ENCODE measurements around the gene SLC22A12. TPM values are rescaled to one million over a fixed set of nuclear protein-coding genes. Genes with fewer than 3 reads are reported as not detected.

Gene SLC22A12
- polyA plus RNA-seq, 1 donor from 2014 or later = not detected

DNA sequence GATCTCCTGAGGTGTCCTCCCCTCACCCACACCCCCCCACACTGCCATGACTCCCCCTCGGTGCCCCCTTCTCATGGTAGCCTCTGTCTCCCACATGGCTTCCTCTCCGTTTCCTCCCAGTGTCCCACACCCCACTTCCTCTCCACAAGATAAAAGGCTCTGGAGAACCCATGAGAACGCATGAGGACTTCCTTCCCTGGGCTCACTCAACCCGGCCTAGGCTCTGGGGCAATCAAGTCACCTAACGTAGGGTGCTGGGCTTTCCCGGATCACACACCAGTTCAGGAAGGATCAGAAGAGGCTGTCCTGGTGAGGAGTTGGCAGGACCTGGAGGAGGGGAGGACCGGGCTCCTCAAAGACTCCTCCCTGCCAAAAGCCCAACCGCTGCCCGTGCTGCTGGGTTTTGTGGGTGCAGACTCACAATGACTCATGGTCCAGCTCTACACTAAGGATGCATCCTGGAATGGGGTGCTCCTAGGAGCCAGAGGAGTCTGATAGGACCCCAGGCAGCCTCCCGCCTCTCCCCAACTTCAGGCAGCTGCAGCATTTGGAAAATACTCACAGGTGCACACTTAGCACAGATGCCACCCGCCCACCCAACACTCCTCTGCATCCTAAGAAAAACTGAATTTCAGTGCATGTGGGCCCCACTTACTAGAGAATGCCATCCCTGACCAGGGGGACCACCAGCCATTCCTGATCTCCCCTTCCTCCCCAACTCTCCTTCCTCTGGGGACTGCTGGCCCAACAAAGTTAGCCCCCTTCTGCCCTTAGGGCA is 21.0 kb downstream of the SLC22A12 start:
- Histone ChIP-seq H4K20me1 (ENCODE audit: insufficient read depth) (no peaks in the 10 kb centered on the region), H2AFZ (ENCODE audit: low read depth, low read length) (no peak overlapping the region), H3K27me3 (ENCODE audit: insufficient read depth, low read depth, low read length) (no peaks in the 10 kb centered on the region), H3K4me3 (ENCODE audit: low read length) (no peak overlapping the region), H3K9me2 (ENCODE audit: insufficient read depth, low read length) (no peaks in the 10 kb centered on the region), H3K9me3 (ENCODE audit: low read length) (no peaks in the 10 kb centered on the region), H3K27ac (ENCODE audit: low read length) (no peak overlapping the region), H3K79me2 (replicated peaks; ENCODE audit: insufficient read depth, low read length) (no peaks in the 10 kb centered on the region), H3K9ac (ENCODE audit: low read length) (no peak overlapping the region), H3F3A (ENCODE audit: insufficient read depth, low read length, poor library complexity, severe bottlenecking) (no peaks in the 10 kb centered on the region), H3K4me2 (ENCODE audit: low read length) (no peak overlapping the region), H3K36me3 (ENCODE audit: insufficient read depth, low read length) (no peaks in the 10 kb centered on the region)
- TF ChIP-seq EP300 (conservative IDR thresholded peaks at IDR 0.05; ENCODE audit: poor library complexity, severe bottlenecking) (no peak), RAD21 (conservative IDR thresholded peaks at IDR 0.05) (no peak), POLR2AphosphoS5 (IDR thresholded peaks at IDR 0.05) (no peak), TAF1 (IDR thresholded peaks at IDR 0.05; ENCODE audit: low read depth) (no peak), MXI1 (conservative IDR thresholded peaks at IDR 0.05; ENCODE audit: poor library complexity, severe bottlenecking) (no peak), EZH2 (IDR thresholded peaks at IDR 0.05; ENCODE audit: borderline replicate concordance, insufficient read depth, low read length, poor library complexity, severe bottlenecking) (no peak), SMC3 (conservative IDR thresholded peaks at IDR 0.05; ENCODE audit: poor library complexity) (no peak)
- TF ChIP-seq, protein P1, sequence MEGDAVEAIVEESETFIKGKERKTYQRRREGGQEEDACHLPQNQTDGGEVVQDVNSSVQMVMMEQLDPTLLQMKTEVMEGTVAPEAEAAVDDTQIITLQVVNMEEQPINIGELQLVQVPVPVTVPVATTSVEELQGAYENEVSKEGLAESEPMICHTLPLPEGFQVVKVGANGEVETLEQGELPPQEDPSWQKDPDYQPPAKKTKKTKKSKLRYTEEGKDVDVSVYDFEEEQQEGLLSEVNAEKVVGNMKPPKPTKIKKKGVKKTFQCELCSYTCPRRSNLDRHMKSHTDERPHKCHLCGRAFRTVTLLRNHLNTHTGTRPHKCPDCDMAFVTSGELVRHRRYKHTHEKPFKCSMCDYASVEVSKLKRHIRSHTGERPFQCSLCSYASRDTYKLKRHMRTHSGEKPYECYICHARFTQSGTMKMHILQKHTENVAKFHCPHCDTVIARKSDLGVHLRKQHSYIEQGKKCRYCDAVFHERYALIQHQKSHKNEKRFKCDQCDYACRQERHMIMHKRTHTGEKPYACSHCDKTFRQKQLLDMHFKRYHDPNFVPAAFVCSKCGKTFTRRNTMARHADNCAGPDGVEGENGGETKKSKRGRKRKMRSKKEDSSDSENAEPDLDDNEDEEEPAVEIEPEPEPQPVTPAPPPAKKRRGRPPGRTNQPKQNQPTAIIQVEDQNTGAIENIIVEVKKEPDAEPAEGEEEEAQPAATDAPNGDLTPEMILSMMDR (IDR thresholded peaks at IDR 0.05; ENCODE audit: poor library complexity, severe bottlenecking) = no peak
- TF ChIP-seq, protein P2, sequence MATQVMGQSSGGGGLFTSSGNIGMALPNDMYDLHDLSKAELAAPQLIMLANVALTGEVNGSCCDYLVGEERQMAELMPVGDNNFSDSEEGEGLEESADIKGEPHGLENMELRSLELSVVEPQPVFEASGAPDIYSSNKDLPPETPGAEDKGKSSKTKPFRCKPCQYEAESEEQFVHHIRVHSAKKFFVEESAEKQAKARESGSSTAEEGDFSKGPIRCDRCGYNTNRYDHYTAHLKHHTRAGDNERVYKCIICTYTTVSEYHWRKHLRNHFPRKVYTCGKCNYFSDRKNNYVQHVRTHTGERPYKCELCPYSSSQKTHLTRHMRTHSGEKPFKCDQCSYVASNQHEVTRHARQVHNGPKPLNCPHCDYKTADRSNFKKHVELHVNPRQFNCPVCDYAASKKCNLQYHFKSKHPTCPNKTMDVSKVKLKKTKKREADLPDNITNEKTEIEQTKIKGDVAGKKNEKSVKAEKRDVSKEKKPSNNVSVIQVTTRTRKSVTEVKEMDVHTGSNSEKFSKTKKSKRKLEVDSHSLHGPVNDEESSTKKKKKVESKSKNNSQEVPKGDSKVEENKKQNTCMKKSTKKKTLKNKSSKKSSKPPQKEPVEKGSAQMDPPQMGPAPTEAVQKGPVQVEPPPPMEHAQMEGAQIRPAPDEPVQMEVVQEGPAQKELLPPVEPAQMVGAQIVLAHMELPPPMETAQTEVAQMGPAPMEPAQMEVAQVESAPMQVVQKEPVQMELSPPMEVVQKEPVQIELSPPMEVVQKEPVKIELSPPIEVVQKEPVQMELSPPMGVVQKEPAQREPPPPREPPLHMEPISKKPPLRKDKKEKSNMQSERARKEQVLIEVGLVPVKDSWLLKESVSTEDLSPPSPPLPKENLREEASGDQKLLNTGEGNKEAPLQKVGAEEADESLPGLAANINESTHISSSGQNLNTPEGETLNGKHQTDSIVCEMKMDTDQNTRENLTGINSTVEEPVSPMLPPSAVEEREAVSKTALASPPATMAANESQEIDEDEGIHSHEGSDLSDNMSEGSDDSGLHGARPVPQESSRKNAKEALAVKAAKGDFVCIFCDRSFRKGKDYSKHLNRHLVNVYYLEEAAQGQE (IDR thresholded peaks at IDR 0.05; ENCODE audit: borderline replicate concordance) = no peak

DNA sequence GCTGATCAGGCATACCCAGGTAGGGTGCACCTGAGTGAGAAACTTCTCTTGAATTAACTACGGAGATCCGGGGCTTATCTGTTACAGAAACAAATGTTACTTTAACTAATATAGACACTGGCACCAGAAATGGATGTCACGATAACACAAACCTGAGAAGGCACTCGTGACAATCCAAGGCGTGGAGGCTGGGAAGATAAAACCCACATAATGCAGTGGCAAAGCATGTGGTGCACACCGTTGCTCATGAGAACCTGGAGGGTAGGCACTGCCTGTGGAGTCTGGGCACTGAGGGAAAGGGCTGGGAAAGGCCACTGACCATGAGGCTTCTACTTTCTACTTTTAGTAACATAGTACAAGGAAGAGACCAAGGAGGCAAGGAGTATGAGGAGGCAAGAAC is 22.6 kb downstream of the SLC22A12 start:
- Histone ChIP-seq H4K20me1 (ENCODE audit: insufficient read depth) (no peaks in the 10 kb centered on the region), H3K9me2 (ENCODE audit: insufficient read depth, low read length) (no peaks in the 10 kb centered on the region), H3K27me3 (ENCODE audit: insufficient read depth, low read depth, low read length) (no peaks in the 10 kb centered on the region), H2AFZ (ENCODE audit: low read depth, low read length) (no peak overlapping the region), H3K4me3 (ENCODE audit: low read length) (no peak overlapping the region), H3F3A (ENCODE audit: insufficient read depth, low read length, poor library complexity, severe bottlenecking) (no peaks in the 10 kb centered on the region), H3K79me2 (replicated peaks; ENCODE audit: insufficient read depth, low read length) (no peaks in the 10 kb centered on the region), H3K4me2 (ENCODE audit: low read length) (no peak overlapping the region), H3K36me3 (ENCODE audit: insufficient read depth, low read length) (no peaks in the 10 kb centered on the region), H3K9ac (ENCODE audit: low read length) (no peak overlapping the region), H3K27ac (ENCODE audit: low read length) (no peak overlapping the region), H3K9me3 (ENCODE audit: low read length) (no peaks in the 10 kb centered on the region)
- TF ChIP-seq MXI1 (conservative IDR thresholded peaks at IDR 0.05; ENCODE audit: poor library complexity, severe bottlenecking) = no peak
- no peak for TF ChIP-seq TAF1 (IDR thresholded peaks at IDR 0.05; ENCODE audit: low read depth)
- TF ChIP-seq SMC3 (conservative IDR thresholded peaks at IDR 0.05; ENCODE audit: poor library complexity) = no peak
- TF ChIP-seq, protein P2 (IDR thresholded peaks at IDR 0.05; ENCODE audit: borderline replicate concordance) = no peak
- no peak for TF ChIP-seq EZH2 (IDR thresholded peaks at IDR 0.05; ENCODE audit: borderline replicate concordance, insufficient read depth, low read length, poor library complexity, severe bottlenecking)
- TF ChIP-seq POLR2AphosphoS5 (IDR thresholded peaks at IDR 0.05) = no peak
- no peak for TF ChIP-seq RAD21 (conservative IDR thresholded peaks at IDR 0.05)
- TF ChIP-seq, protein P1 (IDR thresholded peaks at IDR 0.05; ENCODE audit: poor library complexity, severe bottlenecking) = no peak
- TF ChIP-seq EP300 (conservative IDR thresholded peaks at IDR 0.05; ENCODE audit: poor library complexity, severe bottlenecking) = no peak
